ENCODE results near the gene PTPN13. TPM values are rescaled to one million over a fixed set of nuclear protein-coding genes. Genes with fewer than 3 reads are reported as not detected.

Gene PTPN13
- total and polyA plus RNA-seq, 2 experiments from 2014 or later = 13.0 to 43.2 TPM

GRCh38 chr4:86670298-86670697 lies 76.2 kb downstream of the PTPN13 start:
- Histone ChIP-seq H3K4me1 (ENCODE audit: insufficient read depth) (peaks cover 9% of the 10 kb centered on the region), H3K9ac (no peak overlapping the region), H3K4me3 (no peak overlapping the region), H3K9me2 (ENCODE audit: insufficient read depth) (no peaks in the 10 kb centered on the region), H4K20me1 (ENCODE audit: insufficient read depth) (peaks cover 7% of the 10 kb centered on the region; the same call in 1 of the 2 replicates), H2AFZ (no peak overlapping the region), H3K27me3 (replicated peaks; ENCODE audit: insufficient read depth) (no peaks in the 10 kb centered on the region), H3F3A (ENCODE audit: insufficient read depth) (no peaks in the 10 kb centered on the region), H3K27ac (no peak overlapping the region), H3K4me2 (ENCODE audit: unreplicated experiment) (no peak overlapping the region), H3K79me2 (ENCODE audit: insufficient read depth) (peaks cover 40% of the 10 kb centered on the region), H3K36me3 (ENCODE audit: low read depth) (0 out of 2 replicates have a peak, but pooled peaks cover 4% of the 10 kb centered on the region), H3K9me3 (ENCODE audit: low read depth) (no peaks in the 10 kb centered on the region)
- no peak for TF ChIP-seq EZH2phosphoT487 (IDR thresholded peaks at IDR 0.05; ENCODE audit: insufficient read depth, low read depth)
- TF ChIP-seq EZH2 (IDR thresholded peaks at IDR 0.05; ENCODE audit: insufficient read depth, poor library complexity, severe bottlenecking) = no peak
- in situ Hi-C loops (cut with MboI) = no loop called here
- no peak for DNase-seq
- WGBS, 2 experiments (ENCODE audit: low coverage in 1 of 2, low lambda C conversion rate in 2 of 2, missing lambda C conversion rate in 2 of 2) = 65% methylated on average over 1 of the region's 1 CpG

DNA sequence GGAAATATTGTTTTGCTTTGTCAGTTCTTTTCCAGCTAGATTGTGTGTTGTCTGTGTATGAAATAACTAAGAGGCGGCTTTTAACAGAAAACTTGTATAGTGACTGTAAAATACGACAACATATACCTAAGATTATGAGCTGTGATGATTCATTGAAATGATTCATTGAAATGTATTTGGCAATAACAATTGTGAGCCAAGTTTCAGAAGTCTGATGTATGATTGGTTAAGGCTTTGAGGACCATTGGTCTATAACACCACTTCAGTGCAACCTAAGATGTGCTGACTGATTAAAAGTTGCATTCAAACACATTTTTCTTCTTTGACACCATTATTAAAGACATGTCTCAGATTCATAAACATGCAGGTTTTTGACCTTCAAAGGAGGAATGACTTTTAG lies 76.6 kb downstream of the PTPN13 start:
- H3K9me3 ChIP-seq (ENCODE audit: low read depth) = no peaks in the 10 kb centered on the region
- H3F3A ChIP-seq (ENCODE audit: insufficient read depth) = no peaks in the 10 kb centered on the region
- DNase-seq = peak; percentile 76
- no peak overlapping the region for H3K27ac ChIP-seq
- TF ChIP-seq EZH2 (IDR thresholded peaks at IDR 0.05; ENCODE audit: insufficient read depth, poor library complexity, severe bottlenecking) (no peak), EZH2phosphoT487 (IDR thresholded peaks at IDR 0.05; ENCODE audit: insufficient read depth, low read depth) (no peak)
- H3K36me3 ChIP-seq (ENCODE audit: low read depth) = 0 out of 2 replicates have a peak, but pooled peaks cover 9% of the 10 kb centered on the region
- WGBS, 2 experiments (ENCODE audit: low coverage in 1 of 2, low lambda C conversion rate in 2 of 2, missing lambda C conversion rate in 2 of 2) = 53 to 54% methylated on average over 2 of the region's 2 CpGs
- H3K79me2 ChIP-seq (ENCODE audit: insufficient read depth) = peaks cover 38% of the 10 kb centered on the region
- H4K20me1 ChIP-seq (ENCODE audit: insufficient read depth) = peaks cover 2% of the 10 kb centered on the region; the same call in 1 of the 2 replicates
- H3K27me3 ChIP-seq (replicated peaks; ENCODE audit: insufficient read depth) = no peaks in the 10 kb centered on the region
- no peak overlapping the region for H2AFZ ChIP-seq
- no peak overlapping the region for H3K4me2 ChIP-seq (ENCODE audit: unreplicated experiment)
- in situ Hi-C loops (cut with MboI) = no loop called here
- H3K9ac ChIP-seq = no peak overlapping the region
- H3K4me3 ChIP-seq = no peak overlapping the region
- H3K4me1 ChIP-seq (ENCODE audit: insufficient read depth) = peaks cover 5% of the 10 kb centered on the region
- H3K9me2 ChIP-seq (ENCODE audit: insufficient read depth) = no peaks in the 10 kb centered on the region

DNA sequence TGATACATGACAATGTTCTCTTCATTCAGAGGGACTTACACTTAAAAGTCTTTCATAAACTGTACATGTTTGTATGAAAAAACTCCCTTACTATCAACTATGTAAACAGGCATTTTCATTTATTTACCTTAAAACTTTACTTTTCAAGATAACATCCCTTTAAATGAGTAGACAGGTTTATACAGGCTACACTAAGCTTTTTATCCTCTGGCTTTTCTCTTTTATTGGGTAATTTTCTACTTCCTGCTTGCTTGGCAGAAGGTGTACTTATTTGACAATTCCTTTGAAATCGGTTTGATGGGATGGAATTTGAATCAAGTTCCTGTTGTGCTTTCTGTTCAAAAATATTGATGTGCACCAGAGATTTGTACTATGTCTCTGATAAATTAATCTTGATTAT lies 81.4 kb downstream of the PTPN13 start:
- in situ Hi-C loops (cut with MboI) = no loop called here
- H3K9me2 ChIP-seq (ENCODE audit: insufficient read depth) = no peaks in the 10 kb centered on the region
- H4K20me1 ChIP-seq (ENCODE audit: insufficient read depth) = no peaks in the 10 kb centered on the region
- H3K9me3 ChIP-seq (ENCODE audit: low read depth) = no peaks in the 10 kb centered on the region
- H3K9ac ChIP-seq = no peak overlapping the region
- no peak overlapping the region for H3K4me2 ChIP-seq (ENCODE audit: unreplicated experiment)
- 0 out of 2 replicates have a peak, but pooled peaks cover 11% of the 10 kb centered on the region for H3K36me3 ChIP-seq (ENCODE audit: low read depth)
- peaks cover 20% of the 10 kb centered on the region for H3K79me2 ChIP-seq (ENCODE audit: insufficient read depth)
- H2AFZ ChIP-seq = no peak overlapping the region
- H3K4me1 ChIP-seq (ENCODE audit: insufficient read depth) = peaks cover 1% of the 10 kb centered on the region
- 93 to 98% methylated on average over 1 of the region's 1 CpG for WGBS, 2 experiments (ENCODE audit: low coverage in 1 of 2, low lambda C conversion rate in 2 of 2, missing lambda C conversion rate in 2 of 2)
- H3F3A ChIP-seq (ENCODE audit: insufficient read depth) = no peaks in the 10 kb centered on the region
- TF ChIP-seq EZH2 (IDR thresholded peaks at IDR 0.05; ENCODE audit: insufficient read depth, poor library complexity, severe bottlenecking) (no peak), EZH2phosphoT487 (IDR thresholded peaks at IDR 0.05; ENCODE audit: insufficient read depth, low read depth) (no peak)
- DNase-seq = no peak
- H3K27ac ChIP-seq = no peak overlapping the region
- H3K27me3 ChIP-seq (replicated peaks; ENCODE audit: insufficient read depth) = no peaks in the 10 kb centered on the region
- H3K4me3 ChIP-seq = no peak overlapping the region

- no peak overlapping the region for H3K27ac ChIP-seq
- 97 to 100% methylated on average over 2 of the region's 2 CpGs for WGBS, 2 experiments (ENCODE audit: low coverage in 1 of 2, low lambda C conversion rate in 2 of 2, missing lambda C conversion rate in 2 of 2)
- H2AFZ ChIP-seq = no peak overlapping the region
- H3K4me1 ChIP-seq (ENCODE audit: insufficient read depth) = no peaks in the 10 kb centered on the region
- TF ChIP-seq EZH2phosphoT487 (IDR thresholded peaks at IDR 0.05; ENCODE audit: insufficient read depth, low read depth) = no peak
- TF ChIP-seq EZH2 (IDR thresholded peaks at IDR 0.05; ENCODE audit: insufficient read depth, poor library complexity, severe bottlenecking) = no peak
- H3K27me3 ChIP-seq (replicated peaks; ENCODE audit: insufficient read depth) = no peaks in the 10 kb centered on the region
- H3K9ac ChIP-seq = no peak overlapping the region
- no peaks in the 10 kb centered on the region for H3F3A ChIP-seq (ENCODE audit: insufficient read depth)
- H3K36me3 ChIP-seq (ENCODE audit: low read depth) = 0 out of 2 replicates have a peak, but pooled peaks cover 11% of the 10 kb centered on the region
- H4K20me1 ChIP-seq (ENCODE audit: insufficient read depth) = no peaks in the 10 kb centered on the region
- no peak for DNase-seq
- H3K4me3 ChIP-seq = no peak overlapping the region
- in situ Hi-C loops (cut with MboI) = no loop called here
- H3K4me2 ChIP-seq (ENCODE audit: unreplicated experiment) = no peak overlapping the region
- H3K9me2 ChIP-seq (ENCODE audit: insufficient read depth) = no peaks in the 10 kb centered on the region
- no peaks in the 10 kb centered on the region for H3K79me2 ChIP-seq (ENCODE audit: insufficient read depth)
- no peaks in the 10 kb centered on the region for H3K9me3 ChIP-seq (ENCODE audit: low read depth)
Observed at GRCh38 chr4:86678796-86679195, 84.7 kb downstream of the PTPN13 start.

DNA sequence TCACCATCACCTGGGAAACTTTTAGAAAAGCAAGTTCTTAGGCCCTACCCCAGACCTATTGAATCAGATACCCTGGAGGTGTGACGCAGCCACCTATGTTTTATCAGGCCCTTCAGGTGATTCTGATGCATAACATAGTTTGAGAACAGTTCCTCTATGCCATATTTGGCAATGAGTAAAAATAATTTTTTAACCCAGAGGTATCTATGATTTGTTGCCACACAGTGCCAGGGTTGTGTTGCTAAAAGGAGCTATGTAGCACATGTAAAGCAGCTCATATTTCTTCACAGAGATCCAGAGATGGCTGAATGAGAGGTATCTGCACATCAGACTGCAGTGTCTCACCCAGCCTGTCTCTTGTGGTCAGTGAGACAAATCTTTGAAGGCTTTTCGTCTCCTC lies 85.3 kb downstream of the PTPN13 start:
- no peaks in the 10 kb centered on the region for H3K79me2 ChIP-seq (ENCODE audit: insufficient read depth)
- no peak overlapping the region for H2AFZ ChIP-seq
- H3K9me3 ChIP-seq (ENCODE audit: low read depth) = no peaks in the 10 kb centered on the region
- no peak overlapping the region for H3K27ac ChIP-seq
- no peaks in the 10 kb centered on the region for H3K9me2 ChIP-seq (ENCODE audit: insufficient read depth)
- H3K27me3 ChIP-seq (replicated peaks; ENCODE audit: insufficient read depth) = no peaks in the 10 kb centered on the region
- H3K9ac ChIP-seq = no peak overlapping the region
- TF ChIP-seq EZH2phosphoT487 (IDR thresholded peaks at IDR 0.05; ENCODE audit: insufficient read depth, low read depth) = no peak
- no peak for TF ChIP-seq EZH2 (IDR thresholded peaks at IDR 0.05; ENCODE audit: insufficient read depth, poor library complexity, severe bottlenecking)
- WGBS, 2 experiments (ENCODE audit: low coverage in 1 of 2, low lambda C conversion rate in 2 of 2, missing lambda C conversion rate in 2 of 2) = 98 to 100% methylated on average over 2 of the region's 2 CpGs
- no peaks in the 10 kb centered on the region for H3K4me1 ChIP-seq (ENCODE audit: insufficient read depth)
- 0 out of 2 replicates have a peak, but pooled peaks cover 11% of the 10 kb centered on the region for H3K36me3 ChIP-seq (ENCODE audit: low read depth)
- no peak overlapping the region for H3K4me2 ChIP-seq (ENCODE audit: unreplicated experiment)
- no peak for DNase-seq
- no peaks in the 10 kb centered on the region for H4K20me1 ChIP-seq (ENCODE audit: insufficient read depth)
- no peaks in the 10 kb centered on the region for H3F3A ChIP-seq (ENCODE audit: insufficient read depth)
- in situ Hi-C loops (cut with MboI) = no loop called here
- no peak overlapping the region for H3K4me3 ChIP-seq

Measured in GM23248 (cell line).